Myocyte (in vitro differentiated cells): ENCODE measurements around the gene MYO1A. TPM values are rescaled to one million over a fixed set of nuclear protein-coding genes. Genes with fewer than 3 reads are reported as not detected.
A peak's percentile ranks its signal among the peaks of the same experiment; 100 is the strongest.
"Not testable (repeated sequence)": the region's sequence is repeated elsewhere in the genome, so short reads cannot be mapped to it uniquely, and the experiment has no call there.

Experiments
- DNase-seq: peaks from one replicate; pipeline ENCODE4 v3.0.0-alpha.2; 2012; ENCODE audit warnings: low read depth
- total RNA-seq: library from RNA; depleted of rRNA; stranded (reverse); fragments of >200 nt; gene quantifications from 2 replicates; pipeline ENCODE4 v1.2.3, GENCODE V29; 2014

MYO1A gene
- total RNA-seq, 1 donor from 2014 or later: not detected

DNA sequence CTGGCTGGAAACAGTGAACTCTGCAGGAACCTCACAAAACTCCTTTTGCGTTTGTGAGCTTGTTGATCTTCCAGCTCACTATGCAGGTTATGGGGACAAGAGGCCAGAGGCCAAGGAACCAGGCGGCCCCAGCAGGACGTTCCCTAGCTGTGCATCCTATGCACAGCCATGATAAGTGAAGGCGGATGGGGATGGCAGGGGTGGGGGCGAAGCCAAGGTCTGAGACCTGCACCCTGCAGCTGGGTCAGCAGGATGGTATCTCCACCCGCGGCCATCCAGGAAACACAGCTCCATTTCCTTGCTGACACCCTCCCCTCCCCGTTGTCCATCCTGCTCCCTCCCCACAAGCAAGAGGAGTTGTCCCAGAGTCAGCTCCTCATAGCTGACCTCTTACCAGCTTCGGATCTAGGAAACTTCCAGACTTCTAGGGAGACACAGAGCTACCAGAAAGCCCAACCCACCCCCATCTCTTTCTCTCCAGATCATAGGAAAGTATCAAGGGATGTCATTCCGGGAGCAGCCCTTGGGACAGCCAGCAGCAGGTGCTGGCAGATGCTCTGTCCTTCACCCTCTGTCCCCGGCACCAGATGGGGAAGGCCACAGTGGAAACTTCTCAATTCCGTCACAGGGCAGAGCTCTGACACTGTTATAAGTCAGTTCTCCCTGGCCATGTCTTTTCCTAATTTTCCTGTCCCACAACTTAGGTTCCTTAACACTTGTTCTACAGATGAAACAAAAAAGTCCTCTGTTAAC lies 53.0 kb downstream of the MYO1A start:
- DNase-seq: peak; percentile 44

DNA sequence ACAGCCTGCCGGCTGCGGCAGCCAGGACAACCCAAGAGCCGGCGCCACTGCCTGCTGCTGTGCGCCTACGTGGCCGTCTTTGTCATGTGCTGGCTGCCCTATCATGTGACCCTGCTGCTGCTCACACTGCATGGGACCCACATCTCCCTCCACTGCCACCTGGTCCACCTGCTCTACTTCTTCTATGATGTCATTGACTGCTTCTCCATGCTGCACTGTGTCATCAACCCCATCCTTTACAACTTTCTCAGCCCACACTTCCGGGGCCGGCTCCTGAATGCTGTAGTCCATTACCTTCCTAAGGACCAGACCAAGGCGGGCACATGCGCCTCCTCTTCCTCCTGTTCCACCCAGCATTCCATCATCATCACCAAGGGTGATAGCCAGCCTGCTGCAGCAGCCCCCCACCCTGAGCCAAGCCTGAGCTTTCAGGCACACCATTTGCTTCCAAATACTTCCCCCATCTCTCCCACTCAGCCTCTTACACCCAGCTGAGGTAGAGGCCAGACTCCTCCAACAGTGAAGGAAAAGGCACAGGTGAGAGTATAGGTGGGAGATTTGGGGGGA lies 53.9 kb downstream of the MYO1A start:
- no peak for DNase-seq

DNA sequence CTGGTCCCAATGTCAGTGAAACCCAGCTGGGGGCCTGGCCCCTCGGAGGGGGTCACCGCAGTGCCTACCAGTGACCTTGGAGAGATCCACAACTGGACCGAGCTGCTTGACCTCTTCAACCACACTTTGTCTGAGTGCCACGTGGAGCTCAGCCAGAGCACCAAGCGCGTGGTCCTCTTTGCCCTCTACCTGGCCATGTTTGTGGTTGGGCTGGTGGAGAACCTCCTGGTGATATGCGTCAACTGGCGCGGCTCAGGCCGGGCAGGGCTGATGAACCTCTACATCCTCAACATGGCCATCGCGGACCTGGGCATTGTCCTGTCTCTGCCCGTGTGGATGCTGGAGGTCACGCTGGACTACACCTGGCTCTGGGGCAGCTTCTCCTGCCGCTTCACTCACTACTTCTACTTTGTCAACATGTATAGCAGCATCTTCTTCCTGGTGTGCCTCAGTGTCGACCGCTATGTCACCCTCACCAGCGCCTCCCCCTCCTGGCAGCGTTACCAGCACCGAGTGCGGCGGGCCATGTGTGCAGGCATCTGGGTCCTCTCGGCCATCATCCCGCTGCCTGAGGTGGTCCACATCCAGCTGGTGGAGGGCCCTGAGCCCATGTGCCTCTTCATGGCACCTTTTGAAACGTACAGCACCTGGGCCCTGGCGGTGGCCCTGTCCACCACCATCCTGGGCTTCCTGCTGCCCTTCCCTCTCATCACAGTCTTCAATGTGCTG lies 54.6 kb downstream of the MYO1A start:
- no peak for DNase-seq

DNA sequence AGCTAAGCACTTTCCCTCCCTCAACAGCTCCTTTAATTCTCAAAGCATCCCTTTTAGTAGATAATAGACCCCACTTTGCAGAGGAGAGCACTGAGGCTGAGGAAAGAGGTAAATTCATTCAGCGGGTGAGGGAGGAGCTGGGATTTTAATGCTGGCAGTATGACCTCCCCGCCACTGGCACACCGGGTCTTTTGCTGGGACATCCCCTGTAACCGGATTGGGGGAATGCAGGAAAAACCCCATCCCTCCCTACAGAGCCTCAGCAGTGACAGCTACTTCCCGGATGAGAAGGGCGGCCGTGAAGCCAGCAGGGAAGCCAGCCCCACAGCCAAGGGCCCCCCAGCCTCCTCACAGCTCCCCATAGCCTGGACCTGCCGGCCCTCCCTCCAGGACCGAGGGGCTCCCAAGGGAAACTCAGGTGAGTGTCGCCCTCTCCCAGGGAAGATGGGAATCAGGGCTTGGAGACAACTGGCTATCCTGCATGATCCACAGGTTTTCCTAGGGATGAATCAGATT lies 55.6 kb downstream of the MYO1A start:
- DNase-seq: no peak

DNA sequence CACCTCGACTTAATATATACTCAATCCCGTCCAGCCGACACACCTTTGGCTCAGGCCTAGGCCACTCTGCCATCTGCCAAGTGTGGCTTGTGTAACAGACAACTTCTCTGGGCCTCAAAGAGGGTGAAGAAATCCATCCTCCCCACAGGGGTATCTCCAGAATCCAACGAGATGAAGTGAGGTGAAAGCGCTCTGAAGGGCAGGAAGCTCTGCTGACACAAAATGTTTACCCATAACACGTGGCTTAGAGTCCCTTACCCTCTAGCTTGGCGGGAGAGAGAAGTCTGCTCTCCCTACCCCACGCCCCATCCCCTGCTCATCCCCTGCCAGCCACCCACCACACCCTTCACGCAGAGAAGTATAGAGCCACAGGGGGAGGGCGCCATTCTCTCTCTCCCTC lies 56.6 kb downstream of the MYO1A start:
- DNase-seq: no peak

DNA sequence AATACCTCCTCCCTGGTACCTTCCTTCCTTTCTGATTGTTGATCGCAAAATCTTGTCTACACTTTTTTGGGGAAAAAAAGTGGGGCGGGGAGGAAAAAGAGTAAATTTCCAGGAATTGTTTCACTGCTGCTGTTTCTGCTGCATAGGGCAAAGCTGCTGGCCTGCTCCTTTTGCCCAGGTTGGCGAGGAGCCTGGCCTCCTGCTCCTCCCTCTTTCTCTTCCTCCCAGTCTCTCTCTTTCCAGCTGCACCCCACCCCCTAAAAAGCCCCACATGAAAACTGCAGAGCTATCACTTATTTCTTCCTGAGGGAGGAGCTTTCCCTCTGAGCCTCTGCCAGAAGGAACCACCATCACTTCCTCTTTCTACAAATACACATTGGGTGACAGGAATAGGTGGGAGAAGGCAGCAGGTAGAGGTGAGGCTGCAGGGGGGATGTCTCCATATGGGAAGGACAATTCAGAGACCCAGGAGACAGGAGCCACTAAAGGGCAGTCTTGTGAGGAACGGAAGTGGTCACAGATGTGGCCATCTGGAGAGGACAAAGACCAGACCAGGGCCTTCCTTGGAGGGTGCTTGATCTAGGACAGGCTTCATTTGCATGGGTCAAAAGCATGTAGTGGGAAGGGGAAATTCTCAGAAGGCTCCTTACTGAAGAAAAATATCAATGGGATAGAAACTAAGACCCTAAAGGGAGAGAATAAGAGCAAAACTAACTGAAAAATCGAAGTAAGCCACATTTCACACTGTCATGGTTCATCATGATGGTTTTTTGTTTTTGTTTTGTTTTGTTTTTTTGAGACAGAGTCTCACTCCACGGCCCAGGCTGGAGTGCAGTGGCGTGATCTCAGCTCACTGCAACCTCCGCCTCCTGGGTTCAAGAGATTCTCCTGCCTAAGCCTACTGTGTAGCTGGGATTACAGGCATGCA lies 58.3 kb downstream of the MYO1A start:
- DNase-seq: no peak

DNA sequence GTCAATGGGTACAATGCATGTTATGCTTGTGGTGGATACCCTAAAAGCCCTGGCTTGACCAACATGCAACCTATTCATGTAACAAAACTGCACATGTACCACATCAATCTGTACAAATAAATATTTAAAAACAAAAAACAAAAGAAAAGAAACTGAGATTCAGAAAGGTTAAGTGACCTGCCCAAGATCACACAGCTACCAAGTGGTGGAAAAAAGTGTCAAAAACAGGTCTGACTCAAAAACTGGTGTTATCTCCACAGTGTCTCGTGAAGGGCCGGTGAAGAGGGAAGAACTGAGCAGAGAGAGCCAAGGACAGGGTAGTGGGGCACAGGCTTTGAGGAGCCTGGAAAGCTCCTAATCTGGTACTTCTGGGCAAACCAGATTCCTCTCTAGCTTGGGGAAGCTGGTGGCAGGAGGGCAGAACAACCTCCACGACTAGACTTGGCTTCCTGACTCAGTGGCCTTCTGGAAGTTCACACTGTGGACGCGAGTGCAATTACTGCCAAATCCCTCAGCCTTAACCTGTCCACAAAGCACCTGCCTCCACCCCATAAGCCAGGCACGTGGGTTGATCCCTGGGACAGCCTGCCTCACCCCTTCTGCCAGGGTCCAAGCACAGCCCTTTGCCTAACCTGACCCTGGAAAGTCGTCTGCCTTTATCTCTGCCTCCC lies 59.1 kb downstream of the MYO1A start:
- DNase-seq: no peak

DNA sequence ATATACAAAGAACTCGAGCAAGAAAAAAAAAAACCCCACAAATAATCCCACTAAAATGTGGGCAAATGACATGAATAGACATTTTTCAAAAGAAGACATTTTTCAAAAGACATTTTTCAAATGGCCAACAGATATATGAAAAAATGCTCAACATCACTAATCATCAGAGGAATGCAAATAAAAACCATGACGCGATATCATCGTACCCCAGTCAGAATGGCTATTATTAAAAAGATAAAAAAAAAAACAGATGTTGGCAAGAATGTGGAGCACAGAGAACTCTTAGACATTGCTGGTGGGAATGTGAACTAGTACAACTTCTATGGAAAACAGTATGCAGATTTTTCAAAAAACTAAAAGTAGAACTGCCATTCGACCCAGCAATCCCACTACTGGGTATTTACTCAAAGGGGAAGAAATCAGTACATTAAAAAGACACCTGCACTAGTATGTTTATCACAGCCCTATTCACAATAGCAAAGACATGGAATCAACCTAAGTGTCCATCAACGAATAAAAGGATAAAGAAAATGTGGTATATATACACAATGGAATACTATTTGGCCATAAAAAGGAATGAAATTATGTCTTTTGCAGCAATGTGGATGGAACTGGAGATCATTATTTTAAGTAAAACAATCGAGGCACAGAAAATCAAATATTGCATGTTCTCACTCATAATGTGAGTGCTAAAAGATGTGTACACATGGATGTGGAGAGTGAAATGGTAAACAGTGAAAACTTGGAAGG lies 59.9 kb downstream of the MYO1A start:
- DNase-seq: no peak

DNA sequence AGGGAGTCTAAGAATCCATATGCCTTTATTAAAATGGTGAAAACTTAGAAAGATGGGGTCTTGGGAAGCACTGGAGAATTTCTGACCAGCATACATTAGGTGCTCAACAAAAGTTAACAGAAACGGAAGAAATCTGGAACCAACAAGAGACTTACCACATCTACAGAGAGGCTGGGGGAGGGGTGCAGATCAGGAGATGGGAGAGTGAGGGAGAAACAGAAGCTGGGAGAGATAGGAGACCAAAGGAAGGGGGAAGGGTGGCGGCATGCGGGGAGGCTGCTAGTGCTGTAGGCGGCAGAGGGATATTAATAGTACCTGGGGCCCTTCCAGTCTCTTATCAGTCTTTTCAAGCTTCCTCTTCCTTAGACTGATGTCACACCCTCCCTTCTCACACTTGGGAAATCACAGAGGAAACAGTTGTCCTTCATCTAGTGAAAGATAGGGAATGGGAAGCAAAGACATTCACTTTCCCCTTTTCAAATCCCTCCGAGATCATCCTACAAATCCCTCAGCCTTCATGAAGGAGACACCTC lies 61.7 kb downstream of the MYO1A start:
- no peak for DNase-seq

DNA sequence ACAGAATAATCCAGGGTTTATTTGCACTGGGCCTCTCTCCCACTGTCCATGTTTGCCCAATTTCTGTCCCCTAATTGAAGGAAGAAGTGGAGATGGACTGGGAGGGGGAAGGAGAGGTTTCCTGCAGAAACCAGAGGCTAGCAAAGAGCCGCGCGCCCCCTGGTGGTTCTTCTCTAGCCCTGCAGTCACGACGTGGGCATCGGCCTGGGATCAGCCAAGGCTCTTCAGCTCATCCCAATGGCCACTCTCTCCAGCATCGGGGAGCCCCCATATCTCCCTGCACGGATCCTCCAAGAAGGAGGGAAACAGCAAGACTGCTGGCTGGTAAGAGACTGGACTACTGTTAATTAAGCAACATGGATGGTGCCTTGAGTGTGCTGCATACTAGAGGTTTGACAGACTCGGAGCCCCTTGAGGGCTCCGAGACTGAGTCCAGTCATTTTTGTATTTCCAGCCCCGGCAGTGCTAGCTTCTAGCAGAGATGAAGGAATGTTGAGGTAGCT lies 62.3 kb downstream of the MYO1A start:
- DNase-seq: peak; percentile 81

DNA sequence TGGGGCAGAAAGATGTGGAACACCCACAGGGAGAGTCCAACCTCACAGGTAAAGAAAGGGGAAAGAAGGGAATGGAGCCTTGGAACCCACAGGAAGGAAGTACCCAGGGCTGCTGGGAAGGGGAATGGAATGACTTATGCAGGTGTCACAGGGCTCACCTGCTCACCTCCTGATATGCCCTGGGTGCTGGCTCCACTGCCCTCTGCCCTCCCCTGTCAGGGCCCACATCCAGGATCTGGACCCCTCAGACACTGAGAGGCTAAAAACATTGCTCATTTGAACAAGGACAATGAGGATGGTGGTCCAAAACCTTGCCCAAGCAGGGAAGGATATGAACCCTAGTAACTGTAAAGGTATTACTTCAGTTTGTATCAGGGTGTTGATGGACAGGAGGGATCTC lies 62.9 kb downstream of the MYO1A start:
- no peak for DNase-seq

DNA sequence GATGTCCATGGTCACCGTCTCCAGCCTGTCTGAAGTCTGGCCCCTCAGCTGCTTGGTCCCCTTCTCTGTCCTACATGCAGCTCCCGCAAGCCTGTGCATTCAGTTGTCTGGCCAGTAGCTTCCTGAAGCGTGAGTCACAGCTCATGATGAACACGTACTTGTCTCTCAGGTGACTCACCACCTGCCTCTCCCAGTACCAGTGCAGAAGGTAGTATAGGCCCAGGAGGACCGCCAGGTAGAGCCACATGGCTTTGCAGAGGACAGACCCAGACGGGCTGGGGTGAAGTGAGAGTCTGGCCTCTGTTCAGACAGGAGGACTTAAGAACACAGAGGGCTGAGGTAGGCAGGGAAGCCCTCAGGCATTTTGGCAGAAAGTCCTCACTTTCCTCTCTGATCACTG lies 64.2 kb downstream of the MYO1A start:
- DNase-seq: not testable (repeated sequence)

DNA sequence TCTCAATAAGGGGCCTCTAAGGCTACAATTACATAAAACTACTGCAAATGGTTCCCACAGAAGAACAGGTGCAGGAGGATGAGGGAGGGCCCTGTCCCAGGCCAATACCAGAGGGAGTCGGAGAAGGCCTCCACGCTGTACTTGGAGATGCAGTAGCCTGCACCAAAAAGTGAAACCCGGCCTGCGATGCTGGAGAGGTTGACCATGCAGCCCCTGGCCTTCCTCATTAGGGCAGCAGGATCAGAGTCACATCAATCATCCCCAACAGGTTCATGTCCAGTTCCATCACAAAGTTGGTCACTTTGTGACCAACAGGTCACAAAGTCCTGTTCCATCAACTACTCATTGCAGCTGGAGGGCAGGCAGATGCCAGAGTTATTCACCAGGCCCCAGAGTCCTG lies 66.5 kb downstream of the MYO1A start:
- DNase-seq: peak; percentile 32

DNA sequence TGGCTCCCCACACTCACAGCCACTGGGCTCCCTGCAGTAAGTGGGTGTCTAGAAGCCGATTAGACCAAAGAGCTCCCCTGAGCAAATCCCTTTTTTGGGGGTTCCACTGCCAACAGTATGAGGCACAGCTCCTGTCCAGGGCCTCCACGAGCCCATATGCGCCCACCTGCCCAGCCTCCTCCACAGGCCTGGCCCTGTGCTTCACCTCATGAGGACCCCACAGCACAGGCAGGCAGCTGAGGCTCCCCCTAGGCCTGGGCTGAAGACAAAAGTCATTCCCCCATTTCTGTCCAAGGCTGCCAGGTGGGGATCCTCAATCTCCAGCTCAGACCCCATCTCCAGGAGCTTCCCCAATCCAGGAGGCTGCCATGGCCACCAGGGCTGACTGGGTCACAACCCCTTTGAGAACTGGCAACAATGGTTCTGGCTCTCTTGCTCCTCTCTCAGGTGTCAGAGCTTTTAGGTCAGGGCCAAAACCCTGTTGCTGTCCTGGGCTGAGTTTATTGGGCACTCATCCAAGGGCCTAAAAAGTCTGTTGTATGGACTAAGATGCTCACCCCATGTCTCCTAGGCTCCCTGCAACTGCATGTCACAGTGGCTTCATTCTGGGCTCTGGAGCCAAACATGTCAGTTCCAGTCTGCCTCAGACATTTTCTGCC lies 67.2 kb downstream of the MYO1A start:
- not testable (repeated sequence) for DNase-seq

DNA sequence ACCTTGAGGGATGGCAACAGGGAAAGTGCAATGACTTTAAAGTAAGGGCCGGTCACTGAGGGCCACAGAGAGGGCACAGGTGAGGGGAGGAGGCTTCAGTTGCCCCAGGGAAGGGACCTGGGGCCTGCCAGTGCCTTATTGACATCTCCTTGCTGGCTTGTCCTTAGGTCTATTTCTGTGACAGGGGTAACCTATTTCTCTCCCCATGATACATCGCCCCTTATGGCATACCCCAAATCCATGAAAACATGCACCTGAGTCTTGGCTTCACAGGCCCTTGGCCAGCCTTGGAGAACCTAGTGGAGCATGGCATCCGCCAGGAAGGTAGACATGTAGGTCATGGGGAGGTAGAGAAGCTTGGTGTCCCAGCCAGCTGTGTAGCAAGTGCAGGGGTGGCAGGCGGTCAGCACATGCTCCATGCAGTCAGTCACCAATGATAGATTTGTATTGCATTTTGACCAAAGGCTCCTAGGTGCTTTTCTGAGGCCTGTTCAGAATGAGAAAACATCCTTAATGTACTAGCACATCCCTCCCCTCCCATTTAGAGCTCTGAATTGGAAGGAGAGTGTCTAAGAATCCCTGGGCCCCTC lies 68.9 kb downstream of the MYO1A start:
- DNase-seq: no peak

DNA sequence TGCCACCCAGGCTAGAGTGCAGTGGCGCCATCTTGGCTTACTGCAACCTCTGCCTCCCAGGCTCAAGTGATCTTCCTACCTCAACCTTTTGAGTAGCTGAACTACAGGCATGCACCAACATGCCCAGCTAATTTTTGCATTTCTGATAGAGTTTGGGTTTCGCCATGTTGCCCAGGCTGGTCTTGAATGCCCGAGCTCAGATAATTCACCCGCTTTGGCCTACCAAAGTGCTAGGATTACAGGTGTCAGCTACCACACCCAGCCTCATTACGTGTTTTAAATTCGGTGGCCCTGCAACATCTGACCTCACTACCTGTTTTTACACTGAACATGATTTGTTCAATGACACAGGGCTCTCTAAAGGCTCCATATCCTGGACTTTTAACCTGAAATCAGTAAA lies 69.7 kb downstream of the MYO1A start:
- no peak for DNase-seq

DNA sequence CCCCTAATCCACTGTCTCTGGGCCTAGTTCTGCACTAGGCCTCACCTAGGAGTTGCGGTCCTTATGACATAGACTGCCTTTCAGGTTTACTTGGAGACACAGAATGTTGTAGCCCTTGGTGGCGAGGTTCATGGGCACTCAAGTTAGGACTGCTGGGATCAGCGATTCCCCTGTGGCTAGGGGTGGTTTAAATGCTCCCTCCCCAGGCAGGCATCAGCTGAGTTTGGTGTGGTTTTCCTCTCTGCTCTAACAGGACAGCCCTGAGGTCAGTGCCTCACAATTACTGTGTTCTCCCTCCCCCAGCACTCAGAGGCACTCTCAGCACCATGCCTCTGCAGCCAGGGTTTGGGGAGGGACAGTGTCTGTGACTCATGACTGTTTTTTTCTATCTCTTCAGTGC lies 70.3 kb downstream of the MYO1A start:
- DNase-seq: peak; percentile 45
